C4-2B (cell line): ENCODE data around the gene ITGB5.
A peak's percentile ranks its signal among the peaks of the same experiment; 100 is the strongest.

Source experiments
- ZFX ChIP-seq: fragments of 450-650 bp; IDR thresholded peaks from 2 replicates; pipeline ENCODE4 v1.6.1; 2017
- TF ChIP-seq, protein P1 (sequence below): fragments of 450-650 bp; conservative IDR thresholded peaks from 2 replicates; pipeline ENCODE4 v1.5.1; 2017; ENCODE audit warnings: mild to moderate bottlenecking

DNA sequence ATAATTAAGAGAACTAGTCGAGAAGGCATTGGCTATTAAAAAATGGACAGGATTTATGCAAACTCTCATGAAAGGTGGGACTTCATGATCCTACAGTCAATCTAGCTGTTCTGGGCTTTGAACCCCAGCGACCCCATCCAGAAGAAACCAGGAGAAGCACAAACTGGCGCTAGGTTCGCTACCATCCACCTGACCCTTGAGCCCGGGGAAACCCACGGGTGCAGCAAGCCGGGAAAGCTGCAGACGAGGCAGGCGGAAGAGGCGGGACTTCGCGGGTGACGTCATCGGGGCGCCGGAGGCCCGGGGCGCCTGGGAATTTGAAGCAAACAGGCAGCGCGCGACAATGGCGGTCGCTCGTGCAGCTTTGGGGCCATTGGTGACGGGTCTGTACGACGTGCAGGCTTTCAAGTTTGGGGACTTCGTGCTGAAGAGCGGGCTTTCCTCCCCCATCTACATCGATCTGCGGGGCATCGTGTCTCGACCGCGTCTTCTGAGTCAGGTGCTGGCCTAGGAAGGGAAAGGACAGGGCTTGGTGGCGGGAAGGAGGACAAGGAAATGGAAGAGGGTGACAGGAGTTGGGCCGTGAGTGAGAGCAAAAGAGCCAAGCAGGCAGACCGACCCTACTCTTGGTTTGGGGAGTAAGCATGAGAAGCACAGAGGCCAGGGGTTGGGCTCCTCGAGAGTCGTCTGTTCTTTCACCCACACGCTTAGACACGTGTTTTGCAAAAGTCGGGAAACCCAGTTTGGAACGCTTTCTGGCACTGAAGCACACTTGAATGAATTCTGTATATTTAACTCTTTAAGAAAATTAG is 156.8 kb downstream of the ITGB5 start, which contains the start of gene UMPS:
- TF ChIP-seq, protein P1, sequence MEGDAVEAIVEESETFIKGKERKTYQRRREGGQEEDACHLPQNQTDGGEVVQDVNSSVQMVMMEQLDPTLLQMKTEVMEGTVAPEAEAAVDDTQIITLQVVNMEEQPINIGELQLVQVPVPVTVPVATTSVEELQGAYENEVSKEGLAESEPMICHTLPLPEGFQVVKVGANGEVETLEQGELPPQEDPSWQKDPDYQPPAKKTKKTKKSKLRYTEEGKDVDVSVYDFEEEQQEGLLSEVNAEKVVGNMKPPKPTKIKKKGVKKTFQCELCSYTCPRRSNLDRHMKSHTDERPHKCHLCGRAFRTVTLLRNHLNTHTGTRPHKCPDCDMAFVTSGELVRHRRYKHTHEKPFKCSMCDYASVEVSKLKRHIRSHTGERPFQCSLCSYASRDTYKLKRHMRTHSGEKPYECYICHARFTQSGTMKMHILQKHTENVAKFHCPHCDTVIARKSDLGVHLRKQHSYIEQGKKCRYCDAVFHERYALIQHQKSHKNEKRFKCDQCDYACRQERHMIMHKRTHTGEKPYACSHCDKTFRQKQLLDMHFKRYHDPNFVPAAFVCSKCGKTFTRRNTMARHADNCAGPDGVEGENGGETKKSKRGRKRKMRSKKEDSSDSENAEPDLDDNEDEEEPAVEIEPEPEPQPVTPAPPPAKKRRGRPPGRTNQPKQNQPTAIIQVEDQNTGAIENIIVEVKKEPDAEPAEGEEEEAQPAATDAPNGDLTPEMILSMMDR: no peak
- peak; percentile 62; the same call in 1 of the 2 replicates for TF ChIP-seq ZFX
